GM13977 (cell line): ENCODE data around the gene ANKS1A.

ENCODE experiments used
- DNase-seq: peaks from one replicate; pipeline ENCODE4 v3.0.0; 2012; ENCODE audit warnings: low spot score
- CTCF ChIP-seq: IDR thresholded peaks from 2 replicates; pipeline ENCODE4 v1.5.1; 2012; ENCODE audit warnings: mild to moderate bottlenecking, control low read depth; ENCODE audit not compliant: insufficient read depth; ENCODE audit errors: extremely low read depth, missing control alignments
- in situ Hi-C: fragments of 300-500 bp; cut with MboI; formaldehyde crosslinking; loops from one replicate; pipeline ENCODE4 v1.12.0; 2022; ENCODE audit warnings: low sequenced_read_pairs, low pct_unique_long_range_greater_than_20kb, mixed read lengths, inconsistent platforms; ENCODE audit not compliant: unreplicated experiment

ANKS1A gene

GRCh38 chr6:34945317-34945716, 56.3 kb downstream of the ANKS1A start:
- in situ Hi-C loops, result no loop called here
- DNase-seq, result no peak
- no peak for TF ChIP-seq CTCF

- TF ChIP-seq CTCF, result no peak
- in situ Hi-C loops, result no loop called here
- no peak for DNase-seq
Observed at GRCh38 chr6:34947561-34947960, 58.5 kb downstream of the ANKS1A start.

- DNase-seq, result no peak
- in situ Hi-C loops, result no loop called here
- no peak for TF ChIP-seq CTCF
Observed at GRCh38 chr6:34949636-34950035, 60.6 kb downstream of the ANKS1A start.

- no peak for TF ChIP-seq CTCF
- no peak for DNase-seq
- in situ Hi-C loops, result no loop called here
Observed at GRCh38 chr6:34950849-34951248, 61.8 kb downstream of the ANKS1A start.

- in situ Hi-C loops, result no loop called here
- no peak for TF ChIP-seq CTCF
- DNase-seq, result no peak
Observed at GRCh38 chr6:34951731-34952130, 62.7 kb downstream of the ANKS1A start.

GRCh38 chr6:34953061-34954025, 64.3 kb downstream of the ANKS1A start:
- DNase-seq, result no peak
- no peak for TF ChIP-seq CTCF

GRCh38 chr6:34955442-34955841, 66.4 kb downstream of the ANKS1A start:
- DNase-seq, result no peak
- in situ Hi-C loops, result no loop called here
- no peak for TF ChIP-seq CTCF

More at GRCh38 chr6:34953061-34954025, 64.3 kb downstream of the ANKS1A start:
- in situ Hi-C loops, result no loop called here
